Mesodermal cell (in vitro differentiated cells): ENCODE data around the gene TAS2R13.

Experiments used
- H3K27ac ChIP-seq: 2 replicates; pipeline ENCODE4 v1.7.0; 2013; ENCODE audit warnings: mild to moderate bottlenecking, low read depth, low read length, moderate library complexity; ENCODE audit not compliant: severe bottlenecking
- H3K36me3 ChIP-seq: 2 replicates; pipeline ENCODE4 v1.7.1; 2013; ENCODE audit warnings: mild to moderate bottlenecking, low read length, moderate library complexity; ENCODE audit not compliant: control insufficient read depth, insufficient read depth
- H3K4me1 ChIP-seq: one replicate; pipeline ENCODE4 v1.7.1; 2013; ENCODE audit warnings: mild to moderate bottlenecking, low read length; ENCODE audit not compliant: insufficient read depth, control insufficient read depth, poor library complexity, severe bottlenecking
- H3K4me3 ChIP-seq: 2 replicates; pipeline ENCODE4 v1.7.0; 2013; ENCODE audit warnings: low read length, control low read depth, mild to moderate bottlenecking; ENCODE audit not compliant: insufficient read depth, poor library complexity, severe bottlenecking; ENCODE audit errors: extremely low read depth
- H3K9me3 ChIP-seq: 2 replicates; pipeline ENCODE4 v1.7.1; 2013; ENCODE audit warnings: mild to moderate bottlenecking, low read length, moderate library complexity; ENCODE audit not compliant: control insufficient read depth
- WGBS, 2 experiments: methylation state at CpG; one replicate each; pipeline ENCODE4 v1.1.5; 2013; ENCODE audit warnings: missing lambda C conversion rate in 2 of 2; ENCODE audit not compliant: insufficient coverage in 2 of 2; 5-methylcytosine and 5-hydroxymethylcytosine counted together

Gene TAS2R13

DNA sequence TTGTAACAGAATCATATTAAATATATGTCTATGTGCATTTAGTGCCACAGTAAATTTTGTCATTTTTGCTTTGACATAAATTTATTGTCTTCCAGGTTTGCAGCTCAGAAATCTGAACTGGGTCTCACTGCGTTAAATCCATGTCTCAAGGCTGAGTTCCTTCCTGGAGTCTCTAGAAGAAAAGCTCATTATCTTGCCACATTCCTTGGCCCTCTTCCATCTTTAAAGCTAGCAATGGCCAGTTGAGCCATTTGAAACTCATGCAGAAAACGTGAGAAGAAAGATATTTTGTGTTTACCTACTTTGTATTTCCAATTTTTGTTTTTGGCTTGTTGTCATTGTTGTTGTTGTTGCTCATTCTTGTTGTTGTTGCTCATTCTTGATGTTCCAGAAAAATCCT lies 36.0 kb downstream of the TAS2R13 start:
- WGBS, 2 experiments: 89 to 100% methylated on average over 1 of the region's 2 CpGs
- Histone ChIP-seq H3K27ac (no peak overlapping the region), H3K4me3 (no peak overlapping the region), H3K36me3 (peaks cover 10% of the 10 kb centered on the region), H3K9me3 (no peaks in the 10 kb centered on the region), H3K4me1 (no peaks in the 10 kb centered on the region)

GRCh38 chr12:10867381-10867780 lies 42.0 kb downstream of the TAS2R13 start:
- Histone ChIP-seq H3K9me3 (no peaks in the 10 kb centered on the region), H3K36me3 (no peaks in the 10 kb centered on the region), H3K4me1 (no peaks in the 10 kb centered on the region), H3K27ac (no peak overlapping the region), H3K4me3 (no peak overlapping the region)
- WGBS, 2 experiments: 90% methylated on average over 2 of the region's 2 CpGs; no CpG with 5 or more reads in 1 of the 2 experiments

GRCh38 chr12:10863512-10864218 lies 45.7 kb downstream of the TAS2R13 start:
- no CpG with 5 or more reads among the region's 2 CpGs for WGBS, 2 experiments
- H3K27ac ChIP-seq: no peak overlapping the region
- H3K9me3 ChIP-seq: peaks cover 6% of the 10 kb centered on the region
- H3K4me1 ChIP-seq: no peaks in the 10 kb centered on the region
- no peak overlapping the region for H3K4me3 ChIP-seq
- peaks cover 5% of the 10 kb centered on the region for H3K36me3 ChIP-seq

- Histone ChIP-seq H3K4me3 (no peak overlapping the region), H3K4me1 (no peaks in the 10 kb centered on the region), H3K36me3 (peaks cover 7% of the 10 kb centered on the region), H3K9me3 (peaks cover 15% of the 10 kb centered on the region), H3K27ac (no peak overlapping the region)
- 92 to 100% methylated on average over 2 of the region's 2 CpGs for WGBS, 2 experiments
Measured at GRCh38 chr12:10861366-10861765, 48.0 kb downstream of the TAS2R13 start.
